Measurements from ENCODE around the gene UBAC2. TPM values are rescaled to one million over a fixed set of nuclear protein-coding genes. Genes with fewer than 3 reads are reported as not detected.

The UBAC2 gene
- total and polyA plus RNA-seq, 2 donors (not counting 3 experiments of a cell fraction or from before 2014, with no cell fraction given): 45.7 to 54.4 TPM

- H3K9me1 ChIP-seq (replicated peaks; ENCODE audit: control insufficient read depth, extremely low read depth, insufficient read depth, low read length): no peaks in the 10 kb centered on the region
- no peak overlapping the region for H3K27ac ChIP-seq (ENCODE audit: insufficient read depth, low read depth, low read length)
- no peak overlapping the region for H3K4me3 ChIP-seq (replicated peaks in 1 of 3; ENCODE audit: insufficient read depth in 1 of 3, low read depth in 1 of 3, low read length in 3 of 3)
- no peak for FAIRE-seq
- dilution Hi-C loops (cut with MboI; ENCODE audit: extremely low pct_ligation_motif_present, low sequenced_read_pairs): loop anchor here (25.0 kb wide), 1 partner anchor 103 kb away; the partner anchor contains the start of gene GPR18
- no TSS peak for BruUV-seq (replicated peaks)
- no peak overlapping the region for H2AFZ ChIP-seq (ENCODE audit: low read depth, low read length)
- no peak overlapping the region for H3K4me2 ChIP-seq (ENCODE audit: insufficient read depth, low read length)
- TF ChIP-seq GATA2 (IDR thresholded peaks at IDR 0.05; ENCODE audit: insufficient read depth, insufficient read length, low read depth, low read length) (no peak), FOS (IDR thresholded peaks at IDR 0.05; ENCODE audit: borderline replicate concordance, insufficient read depth, low read length) (no peak), CTCF (IDR thresholded peaks at IDR 0.05; ENCODE audit: extremely low read depth in 1 of 2, insufficient read depth in 1 of 2, low read depth in 1 of 2, low read length in 2 of 2) (no peak), MAX (IDR thresholded peaks at IDR 0.05; ENCODE audit: insufficient read depth, insufficient read length) (no peak), POLR2AphosphoS5 (IDR thresholded peaks at IDR 0.05; ENCODE audit: insufficient read depth, low read depth, low read length) (no peak), POLR2A (IDR thresholded peaks at IDR 0.05; ENCODE audit: low read depth, low read length) (no peak), JUN (IDR thresholded peaks at IDR 0.05; ENCODE audit: borderline replicate concordance, insufficient read depth, insufficient read length, low read depth) (no peak), EZH2 (IDR thresholded peaks at IDR 0.05; ENCODE audit: borderline replicate concordance, low read depth, low read length, severe bottlenecking) (no peak), MYC (IDR thresholded peaks at IDR 0.05; ENCODE audit: low read depth, low read length) (no peak)
- no peaks in the 10 kb centered on the region for H3K36me3 ChIP-seq (ENCODE audit: control insufficient read depth in 2 of 2, extremely low read depth in 1 of 2, insufficient read depth in 2 of 2, low read length in 2 of 2)
- intact Hi-C loops (cut with micrococcal nuclease): no loop called here
- H3K27me3 ChIP-seq (ENCODE audit: control insufficient read depth in 2 of 2, insufficient read depth in 2 of 2, low read length in 2 of 2): peaks cover 7 to 10% of the 10 kb centered on the region in 2 experiments
- ChIA-PET CTCF (no interaction called here), POLR2A (no interaction called here)
- DNase-seq (ENCODE audit: low read depth, low spot score): no peak
- H3K79me2 ChIP-seq (ENCODE audit: control insufficient read depth, insufficient read depth, low read length): no peaks in the 10 kb centered on the region
- no peak overlapping the region for H3K9ac ChIP-seq (replicated peaks; ENCODE audit: extremely low read depth, insufficient read depth, low read length)
- H4K20me1 ChIP-seq (replicated peaks; ENCODE audit: control insufficient read depth, extremely low read depth, insufficient read depth, low read length): no peaks in the 10 kb centered on the region
- H3K4me1 ChIP-seq (ENCODE audit: control insufficient read depth, extremely low read depth, insufficient read depth, low read length): no peaks in the 10 kb centered on the region
- H3K9me3 ChIP-seq (replicated peaks; ENCODE audit: control insufficient read depth, insufficient read depth, low read length): no peaks in the 10 kb centered on the region
These were observed 41.2 kb upstream of the UBAC2 start for GRCh38 chr13:99159331-99160061.
